ENCODE results near the gene DCANP1. TPM values are rescaled to one million over a fixed set of nuclear protein-coding genes. Genes with fewer than 3 reads are reported as not detected.

Gene DCANP1
- total and polyA plus RNA-seq, 2 of the 13 experiments (the other 11 are each of a cell fraction or from before 2014, with no cell fraction given), result not detected

GRCh38 chr5:135435467-135436330 lies 11.4 kb downstream of the DCANP1 start:
- Histone ChIP-seq H3K9me3 (ENCODE audit: low read length) (no peaks in the 10 kb centered on the region), H3K4me1 (ENCODE audit: insufficient read depth, low read length) (peaks cover 54% of the 10 kb centered on the region), H4K20me1 (ENCODE audit: insufficient read depth, low read length) (no peaks in the 10 kb centered on the region), H3K9ac (ENCODE audit: insufficient read depth, low read depth, low read length) (no peak overlapping the region), H3K79me2 (ENCODE audit: insufficient read depth, low read length) (no peaks in the 10 kb centered on the region), H3K27ac (ENCODE audit: extremely low read length, insufficient read depth, low read length) (no peak overlapping the region), H3K36me3 (replicated peaks in 1 of 2; ENCODE audit: control insufficient read depth in 1 of 2, insufficient read depth in 2 of 2, low read length in 2 of 2) (no peaks in the 10 kb centered on the region), H3K27me3 (ENCODE audit: control insufficient read depth in 1 of 2, insufficient read depth in 2 of 2, low read length in 2 of 2) (peaks cover 0 to 14% of the 10 kb centered on the region in 2 experiments; a peak in 3 of 5 replicates), H3K4me2 (ENCODE audit: low read depth, low read length) (peak overlapping the region; percentile 96), H3K4me3 (replicated peaks in 1 of 3; ENCODE audit: insufficient read depth in 1 of 3, low read depth in 2 of 3, low read length in 3 of 3) (peak overlapping the region; percentile 28 to 66 (median 61); a peak in 4 of 6 replicates), H2AFZ (ENCODE audit: low read length) (no peak overlapping the region)
- intact Hi-C loops (cut with micrococcal nuclease; ENCODE audit: unreplicated experiment), result loop anchor here (10.0 kb wide), 1 partner anchor 111 kb away; no protein-coding TSS in a partner anchor
- TF ChIP-seq AHR (CRISPR knock-in tag; IDR thresholded peaks at IDR 0.05), result no peak
- TF ChIP-seq KDM1A (CRISPR knock-in tag; IDR thresholded peaks at IDR 0.05), result peak; percentile 60; the same call in 1 of the 2 replicates
- TF ChIP-seq NFRKB (IDR thresholded peaks at IDR 0.05), result no peak
- TF ChIP-seq ZFP36L1 (CRISPR knock-in tag; IDR thresholded peaks at IDR 0.05), result no peak
- TF ChIP-seq ZNF629 (CRISPR knock-in tag; conservative IDR thresholded peaks at IDR 0.05), result peak; percentile 92
- TF ChIP-seq CHD4 (IDR thresholded peaks at IDR 0.05; ENCODE audit: borderline replicate concordance, low read length), result peak; percentile 72; the same call in 1 of the 2 replicates
- TF ChIP-seq KMT2A (CRISPR knock-in tag; IDR thresholded peaks at IDR 0.05), result no peak
- TF ChIP-seq SSRP1 (CRISPR knock-in tag; IDR thresholded peaks at IDR 0.05), result no peak
- TF ChIP-seq NR2F6 (IDR thresholded peaks at IDR 0.05), result no peak
- 0 out of 2 replicates have a peak, but pooled peaks have one; percentile 11 for TF ChIP-seq NR2F6 (CRISPR knock-in tag; IDR thresholded peaks at IDR 0.05)
- TF ChIP-seq DDIT3 (CRISPR knock-in tag; IDR thresholded peaks at IDR 0.05), result no peak
- no peak for TF ChIP-seq THYN1 (CRISPR knock-in tag; IDR thresholded peaks at IDR 0.05; ENCODE audit: borderline replicate concordance, low read depth)
- 0 out of 2 replicates have a peak, but pooled peaks have one; percentile 23 for TF ChIP-seq ZMYM3 (CRISPR knock-in tag; IDR thresholded peaks at IDR 0.05)
- TF ChIP-seq HNRNPL (IDR thresholded peaks at IDR 0.05; ENCODE audit: low read depth, low read length), result peak; percentile 77; the same call in 1 of the 2 replicates
- no peak for TF ChIP-seq ZNF256 (CRISPR knock-in tag; conservative IDR thresholded peaks at IDR 0.05)
- no peak for TF ChIP-seq RBFOX2 (IDR thresholded peaks at IDR 0.05; ENCODE audit: low read depth, low read length)
- TF ChIP-seq ASH2L (IDR thresholded peaks at IDR 0.05; ENCODE audit: insufficient read length, low read depth, low read length), result peak; percentile 1
- TF ChIP-seq PHF5A (CRISPR knock-in tag; IDR thresholded peaks at IDR 0.05; ENCODE audit: low read depth, unreplicated experiment), result no peak
- no peak for TF ChIP-seq ZNF558 (CRISPR knock-in tag; IDR thresholded peaks at IDR 0.05; ENCODE audit: borderline replicate concordance)
- TF ChIP-seq ZNF773 (CRISPR knock-in tag; IDR thresholded peaks at IDR 0.05; ENCODE audit: borderline replicate concordance), result no peak
- ChIA-PET CTCF (ENCODE audit: low intra/inter-chr PET ratio, low total read pairs) (no interaction called here), POLR2A (interaction anchor here (1.7 kb wide), 1 partner anchor 173 kb away, joined by 4 read pairs; no protein-coding TSS in a partner anchor)
- BruUV-seq (replicated peaks), result no TSS peak
- WGBS (ENCODE audit: low lambda C conversion rate), result 0% methylated on average over 3 of the region's 9 CpGs
- peak; percentile 11 for ATAC-seq
- in situ Hi-C loops (cut with HindIII; ENCODE audit: extremely low pct_ligation_motif_present, low pct_unique_long_range_greater_than_20kb), result no loop called here
- no peak for DNase-seq (ENCODE audit: low spot score)
- no peak for FAIRE-seq

Data from HepG2 (cell line).